Tibial nerve (tissue), 4 donors: ENCODE data around the gene HPRT1.

ENCODE experiments used
- CTCF ChIP-seq, 5 experiments: fragments of 200-600 bp in 3 of 5; fragments of 450-650 bp in 2 of 5; sonication (generic) in 3 of 5; IDR thresholded peaks; one replicate each; pipeline ENCODE4 v1.5.1; 2016 to 2019; ENCODE audit warnings: antibody characterized with exemption in 5 of 5, mild to moderate bottlenecking in 3 of 5, moderate library complexity in 2 of 5
- EP300 ChIP-seq, 2 donors: sonication (generic); formaldehyde crosslinking; IDR thresholded peaks; one replicate each; pipeline ENCODE4 v1.6.1; 2017; ENCODE audit warnings: antibody characterized with exemption in 2 of 2, mild to moderate bottlenecking in 1 of 2
- POLR2A ChIP-seq, 2 donors: fragments of 450-650 bp; IDR thresholded peaks; one replicate each; pipeline ENCODE4 v1.6.1; 2017; ENCODE audit warnings: antibody characterized with exemption in 2 of 2, mild to moderate bottlenecking in 2 of 2, moderate library complexity in 2 of 2

DNA sequence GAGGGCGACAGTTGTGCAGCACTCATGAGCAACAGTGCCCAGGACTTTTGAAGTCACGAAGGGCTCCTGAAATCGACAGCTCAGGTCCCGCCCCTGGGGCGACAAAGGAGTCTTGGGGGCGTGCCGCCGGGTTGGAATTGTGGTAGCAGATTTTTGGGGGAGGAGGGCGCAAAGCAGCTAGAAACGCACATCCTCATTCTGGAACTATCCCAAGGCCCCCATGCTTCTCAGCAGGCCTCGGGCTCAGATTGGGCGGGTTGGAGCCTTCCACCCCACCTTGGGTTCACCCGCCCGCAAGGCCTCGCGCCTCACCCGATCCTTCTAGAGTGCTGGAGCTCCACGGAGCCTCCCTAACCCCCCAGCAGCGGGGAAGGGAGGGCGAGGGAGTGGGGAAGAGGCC lies 85.5 kb downstream of the HPRT1 start:
- TF ChIP-seq CTCF (IDR thresholded peaks at IDR 0.05) (no peak), POLR2A (IDR thresholded peaks at IDR 0.05) (no peak), EP300 (IDR thresholded peaks at IDR 0.05) (no peak)
